HG03097 (cell line): ENCODE data around the gene PRIMA1.

Source experiments
- ATAC-seq: cut with Tn5 transposase; IDR thresholded peaks from one replicate; pipeline ENCODE4 v1.9.1; 2021; ENCODE audit not compliant: unreplicated experiment, low FRiP score

Gene PRIMA1

DNA sequence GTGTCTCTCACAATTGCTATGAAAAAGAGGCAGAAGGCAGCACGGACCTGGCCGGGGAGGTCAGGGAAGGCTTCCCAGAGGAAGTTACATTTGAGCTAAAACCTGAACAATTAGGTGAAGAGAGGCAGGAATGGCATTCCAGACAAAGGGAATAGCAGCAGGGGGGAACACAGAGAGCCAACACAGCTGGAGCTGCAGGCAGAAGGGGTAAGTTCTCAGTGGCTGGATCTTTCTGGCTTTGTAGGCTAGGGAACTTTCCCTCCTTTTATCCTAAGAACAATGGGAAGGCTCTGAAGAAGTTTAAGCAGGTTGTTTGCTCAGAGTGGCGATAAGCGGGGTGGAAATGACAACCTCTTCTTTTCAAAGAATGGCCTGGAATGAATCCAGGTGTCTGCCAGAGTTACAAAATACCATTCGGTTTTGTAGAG lies 100.0 kb downstream of the PRIMA1 start:
- ATAC-seq = no peak

DNA sequence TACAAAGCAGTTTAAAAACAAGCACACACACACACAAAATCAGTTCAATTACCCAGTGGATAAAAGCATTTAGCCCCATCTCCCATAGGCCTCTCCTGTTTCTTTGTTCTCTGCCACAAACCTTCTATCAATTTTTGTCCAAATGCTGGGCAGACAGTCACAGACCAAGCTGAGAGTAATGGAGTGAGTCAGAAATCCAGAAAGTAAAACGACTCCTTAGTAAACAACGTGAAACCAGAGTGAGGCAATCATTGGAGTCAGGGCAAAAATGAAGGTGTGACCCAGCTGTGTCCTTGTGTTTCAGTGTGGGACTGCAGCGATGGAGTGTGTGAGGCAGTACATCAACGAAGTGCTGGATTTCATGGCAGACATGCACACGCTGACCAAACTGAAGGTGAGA lies 102.0 kb downstream of the PRIMA1 start:
- no peak for ATAC-seq

- ATAC-seq = no peak
These were observed 103.0 kb downstream of the PRIMA1 start for GRCh38 chr14:93685121-93685895.

DNA sequence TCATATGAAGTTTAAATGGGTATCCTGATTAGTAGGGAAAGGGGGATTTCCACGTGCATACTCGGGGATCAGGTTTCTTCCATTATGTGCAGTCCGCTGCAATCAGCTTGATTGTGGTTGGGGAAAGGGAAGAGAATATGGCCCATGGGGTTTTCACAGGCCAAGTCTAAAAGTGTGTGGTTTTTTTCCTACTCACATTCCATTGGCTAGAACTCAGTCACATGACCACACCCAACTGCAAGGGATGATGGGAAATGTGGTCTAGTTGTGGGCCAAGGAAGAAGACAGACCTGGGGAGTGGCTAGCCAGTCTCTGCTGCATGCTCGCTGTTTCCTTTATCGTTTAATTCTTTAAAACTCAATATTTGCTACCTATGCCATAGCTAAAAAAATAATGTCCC lies 105.1 kb downstream of the PRIMA1 start:
- ATAC-seq = no peak

DNA sequence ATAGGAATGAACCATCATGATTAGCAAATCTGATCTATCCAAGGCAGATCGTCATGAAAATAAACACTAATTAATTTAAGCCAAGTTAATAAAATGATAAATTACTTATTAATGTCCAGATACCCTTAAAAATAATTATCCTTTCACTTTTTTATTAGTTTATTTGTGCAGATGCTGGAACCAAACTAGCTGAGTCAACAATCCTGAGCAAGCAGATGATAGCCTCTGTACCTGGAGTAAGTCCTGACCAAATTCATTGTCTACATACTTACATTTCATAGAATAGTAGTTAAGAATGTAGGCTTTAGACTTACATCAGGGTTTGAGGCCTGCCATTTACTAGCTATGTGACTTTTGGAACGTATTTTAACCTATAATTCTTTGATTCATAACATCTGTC lies 105.8 kb downstream of the PRIMA1 start:
- no peak for ATAC-seq

DNA sequence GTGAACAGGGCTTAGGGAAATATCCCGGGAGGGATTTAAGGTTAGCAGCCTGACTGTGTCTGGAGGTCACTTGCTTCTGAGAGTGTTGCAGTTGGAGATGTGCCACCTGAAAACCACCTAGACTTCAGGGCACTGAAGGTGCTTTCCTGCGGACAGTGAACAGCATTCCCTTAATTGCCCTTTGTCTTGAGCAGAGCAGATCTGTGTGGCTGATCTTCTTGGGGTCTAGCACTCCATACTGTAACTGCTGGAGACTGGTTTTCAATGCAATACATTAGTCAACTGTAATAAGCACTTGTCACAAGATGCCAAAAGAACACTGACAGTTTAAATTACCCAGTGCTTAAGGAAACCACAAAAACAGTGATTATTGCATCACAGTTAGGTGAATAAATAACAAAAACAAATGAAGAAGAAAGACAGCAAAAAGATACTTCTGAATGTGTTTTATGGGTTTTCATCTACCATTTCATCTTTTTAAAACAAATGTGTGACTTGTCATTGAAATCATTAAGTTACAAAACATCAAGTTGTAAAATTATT lies 111.8 kb downstream of the PRIMA1 start:
- ATAC-seq = no peak

- ATAC-seq = no peak
These were observed 112.6 kb downstream of the PRIMA1 start for GRCh38 chr14:93675651-93676050.

DNA sequence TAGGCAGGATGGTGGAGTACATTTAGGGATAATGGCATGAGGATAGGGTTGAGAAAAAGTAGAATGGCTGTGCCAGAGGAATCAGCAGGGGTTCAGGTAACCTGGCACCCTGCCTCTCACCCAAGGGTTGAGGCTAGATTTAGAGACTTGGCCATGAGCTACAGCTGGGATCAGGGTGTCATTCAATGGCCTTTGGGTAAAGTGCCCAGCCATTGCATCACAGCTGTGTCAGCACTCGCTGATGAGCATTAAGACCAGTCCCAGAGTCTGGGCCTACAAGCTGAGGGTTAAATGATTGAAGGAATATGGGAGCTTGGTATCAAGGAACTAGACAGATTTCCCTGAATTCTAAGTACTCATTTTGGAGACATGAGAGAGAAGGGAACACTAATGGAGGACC lies 113.9 kb downstream of the PRIMA1 start:
- no peak for ATAC-seq

DNA sequence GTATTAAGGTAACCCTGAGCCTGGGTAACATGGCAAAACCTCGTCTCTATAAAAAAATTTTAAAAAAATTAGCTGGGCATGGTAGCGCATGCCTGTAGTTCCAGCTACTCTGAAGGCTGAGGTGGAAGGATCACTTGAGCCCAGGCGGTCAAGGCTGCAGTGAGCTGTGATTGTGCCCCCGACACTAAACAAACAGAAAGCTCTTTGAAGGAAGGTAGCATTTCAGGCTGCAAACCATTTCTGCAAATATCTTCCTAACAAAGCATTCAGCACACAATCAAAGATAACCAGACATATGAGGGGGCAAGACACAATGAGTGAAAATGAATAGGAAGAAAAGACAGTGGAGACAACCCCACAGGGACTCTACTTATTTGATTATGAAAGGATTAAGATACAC lies 118.7 kb downstream of the PRIMA1 start:
- ATAC-seq = no peak
